Right renal cortex interstitium (tissue), 3 donors: ENCODE results near the gene GPR55. TPM values are rescaled to one million over a fixed set of nuclear protein-coding genes. Genes with fewer than 3 reads are reported as not detected.
"Not testable (repeated sequence)": the region's sequence is repeated elsewhere in the genome, so short reads cannot be mapped to it uniquely, and the experiment has no call there.

Experiments
- DNase-seq, 3 donors: peaks; one replicate each; pipeline ENCODE4 v3.0.0-alpha.2; 2013; ENCODE audit warnings: low read depth in 3 of 3, low spot score in 2 of 3
- polyA plus RNA-seq, 3 donors: library from polyadenylated mRNA; unstranded; fragments of 120-200 nt; gene quantifications; one replicate each; pipeline ENCODE4 v1.2.1, GENCODE V29; 2013; ENCODE audit not compliant: insufficient read length in 3 of 3

The GPR55 gene
- polyA plus RNA-seq, 3 donors = 0.17 to 0.36 (median 0.24) TPM

DNA sequence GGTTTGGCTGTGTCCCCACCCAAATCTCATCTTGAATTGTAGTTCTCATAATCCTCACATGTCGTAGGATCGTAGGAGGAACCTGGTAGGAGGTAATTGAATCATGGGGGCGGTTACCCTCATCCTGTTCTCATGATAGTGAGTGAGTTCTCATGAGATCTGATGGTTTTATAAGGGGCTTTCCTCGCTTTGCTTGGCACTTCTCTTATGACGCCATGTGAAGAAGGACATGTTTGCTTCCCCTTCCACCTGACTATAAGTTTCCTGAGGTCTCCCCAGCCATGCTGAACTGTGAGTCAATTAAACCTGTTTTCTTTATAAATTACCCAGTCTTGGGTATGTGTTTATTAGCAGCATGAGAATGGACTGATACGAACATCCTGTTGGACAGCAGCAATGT is 11.2 kb upstream of the GPR55 start:
- DNase-seq = not testable (repeated sequence)

DNA sequence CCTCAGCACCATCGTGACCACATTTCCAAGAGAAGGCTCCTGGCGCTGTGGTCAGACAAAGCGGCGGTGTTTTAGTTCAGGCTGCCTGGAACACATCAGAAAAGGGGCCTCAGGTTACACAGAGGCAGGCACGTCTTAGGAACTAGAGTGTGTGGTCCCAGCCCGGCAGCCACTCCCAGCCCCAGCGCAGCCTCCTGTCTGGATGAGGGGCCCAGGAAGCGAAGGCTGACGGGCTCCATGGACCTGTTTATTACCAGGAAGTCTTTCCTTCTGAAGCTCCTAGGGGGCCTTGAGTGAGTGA is 10.0 kb upstream of the GPR55 start:
- no peak for DNase-seq

GRCh38 chr2:230934231-230935129 is 9.4 kb upstream of the GPR55 start:
- DNase-seq = no peak

GRCh38 chr2:230933521-230934180 is 8.6 kb upstream of the GPR55 start:
- DNase-seq = no peak

GRCh38 chr2:230932556-230933511 is 7.8 kb upstream of the GPR55 start:
- DNase-seq = no peak

DNA sequence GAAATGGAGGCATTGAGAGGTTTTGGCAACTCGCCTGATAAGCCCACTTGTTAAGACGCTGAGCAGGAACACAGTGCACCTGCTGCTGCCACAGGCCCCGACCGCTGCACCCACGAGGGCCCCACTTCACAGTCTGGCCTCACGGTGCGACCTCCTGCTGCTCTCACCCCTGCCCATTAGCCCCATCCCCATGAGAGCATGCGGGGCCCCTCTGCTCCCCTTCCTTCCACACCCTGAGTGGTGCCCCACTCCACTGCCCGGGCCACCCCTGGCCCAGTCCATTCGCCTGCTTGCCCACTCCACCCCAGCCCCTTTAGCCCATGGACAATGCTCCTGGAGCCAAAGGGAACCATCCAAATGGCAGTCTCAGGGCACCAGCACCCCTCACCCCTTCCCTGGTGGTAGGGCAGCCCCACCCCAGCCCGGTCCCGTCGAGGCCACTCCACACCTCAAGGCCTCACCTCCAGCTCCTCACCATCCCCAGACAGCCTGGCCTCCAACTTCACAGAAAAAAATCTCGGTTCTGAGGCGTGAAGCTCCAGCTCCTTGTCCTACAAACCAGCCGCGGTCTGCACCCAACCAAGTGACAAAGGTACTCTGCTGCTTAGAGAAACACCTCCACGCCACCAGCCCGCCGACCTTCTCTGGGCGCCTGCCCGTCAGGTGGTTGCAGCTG is 6.7 kb upstream of the GPR55 start:
- DNase-seq = no peak

GRCh38 chr2:230930928-230931555 is 6.0 kb upstream of the GPR55 start:
- no peak for DNase-seq

- no peak for DNase-seq
Measured at GRCh38 chr2:230930149-230930780, 5.2 kb upstream of the GPR55 start.

DNA sequence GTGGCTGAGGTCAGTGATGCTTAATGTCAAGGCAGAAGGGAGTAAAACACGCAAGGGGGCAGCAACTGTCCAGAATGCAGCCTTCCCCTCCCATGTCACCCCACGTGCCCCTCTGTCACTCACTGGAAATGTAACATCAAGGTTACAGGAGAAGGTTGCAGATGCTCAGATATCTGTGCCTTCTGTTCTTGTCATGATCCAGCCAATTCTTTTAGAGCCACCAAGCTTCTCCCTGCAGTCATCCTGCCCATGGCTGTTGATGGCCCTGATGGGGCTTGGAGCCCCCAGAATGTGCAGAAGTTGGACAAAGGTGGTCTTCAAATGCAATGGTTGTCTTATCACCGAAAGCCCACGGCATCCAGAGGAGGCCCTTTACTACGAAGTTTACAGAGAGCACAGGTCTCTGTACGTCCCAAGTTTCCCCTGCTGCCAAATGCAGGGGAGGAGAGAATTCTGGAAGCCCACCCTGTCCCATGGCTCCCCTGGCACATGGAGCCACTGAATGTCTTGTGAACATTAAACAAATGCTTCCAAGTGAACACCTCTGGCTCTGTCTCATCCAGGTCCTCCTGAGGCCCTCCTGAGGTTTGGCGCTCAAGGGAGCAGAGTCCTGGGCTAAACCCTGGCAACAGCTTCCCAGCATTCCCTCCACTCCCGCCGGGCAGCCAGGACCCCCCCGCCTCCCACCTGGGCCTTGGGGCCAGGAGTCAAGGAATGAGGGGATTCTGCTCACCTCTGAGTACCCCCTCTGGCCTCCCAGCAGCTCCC is 4.5 kb upstream of the GPR55 start:
- no peak for DNase-seq

- no peak for DNase-seq
Measured at GRCh38 chr2:230928701-230929380, 3.8 kb upstream of the GPR55 start.

GRCh38 chr2:230927711-230928341 is 2.8 kb upstream of the GPR55 start:
- DNase-seq = no peak

DNA sequence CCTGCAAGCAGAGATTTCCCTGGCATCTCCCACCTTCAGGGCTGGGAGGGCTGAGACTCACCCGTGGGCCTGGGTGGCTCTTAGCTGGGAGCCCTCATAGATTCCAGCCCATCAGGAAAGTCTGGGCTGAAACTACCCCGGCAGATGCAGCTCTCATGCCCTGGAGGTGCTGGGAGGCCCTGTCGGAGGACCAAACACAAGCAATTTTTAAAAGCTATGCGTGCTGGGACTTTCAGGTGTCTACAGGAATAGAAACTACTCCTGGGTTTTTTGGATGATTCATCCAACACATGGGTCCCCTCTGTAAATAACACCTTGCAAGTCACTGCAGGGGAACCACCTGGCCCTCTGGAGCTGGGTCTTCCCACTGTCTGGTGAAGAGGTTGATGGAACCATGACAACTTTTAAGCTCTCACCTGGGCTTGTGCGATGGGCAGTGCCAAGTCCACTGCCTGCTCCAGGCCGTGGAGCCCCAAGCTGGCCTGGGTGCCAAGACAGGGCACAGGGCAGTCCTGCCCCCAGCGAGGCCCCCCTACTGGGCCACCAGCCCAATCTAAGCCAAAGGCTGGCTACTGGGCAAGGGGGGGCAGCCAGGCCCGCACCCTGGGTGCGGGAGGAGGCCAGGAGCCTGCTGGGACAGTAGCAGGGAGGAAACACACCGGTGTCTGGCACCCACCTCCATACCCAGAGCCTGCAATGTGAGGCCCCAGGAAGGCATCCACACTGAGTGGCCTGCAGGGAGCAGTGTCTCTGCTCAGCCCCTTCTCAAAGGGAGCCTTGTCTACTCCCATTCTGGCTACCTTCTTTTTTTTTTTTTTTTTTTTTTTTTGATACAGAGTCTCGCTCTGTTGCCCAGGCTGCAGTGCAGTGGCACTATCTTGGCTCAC is 1.1 kb upstream of the GPR55 start:
- DNase-seq = no peak

- DNase-seq = no peak
Measured at GRCh38 chr2:230925443-230925878, 419 bp upstream of the GPR55 start.

DNA sequence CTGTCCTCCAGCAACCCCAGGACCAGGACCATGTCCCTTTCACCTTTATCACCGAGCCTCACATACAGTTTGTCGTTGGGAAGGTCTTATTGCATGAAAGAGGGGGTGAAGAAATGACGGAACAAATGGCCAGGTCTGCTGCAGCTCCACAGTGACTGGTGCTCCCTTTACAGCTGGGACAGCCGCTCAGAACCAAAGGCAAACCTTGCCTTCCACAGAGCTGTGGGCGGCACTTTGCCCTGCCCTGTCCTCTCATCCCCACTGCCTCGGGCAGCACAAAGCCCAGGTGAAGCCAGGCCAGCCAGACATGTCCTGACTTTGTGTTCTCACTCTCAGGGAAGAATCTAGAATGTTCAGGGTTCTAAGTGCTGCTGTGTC is 961 bp downstream of the GPR55 start:
- no peak for DNase-seq

- DNase-seq = no peak
Measured at GRCh38 chr2:230922951-230923717, 1.9 kb downstream of the GPR55 start.
